Gastrocnemius medialis (tissue), 4 donors: ENCODE measurements around the gene REPS2.

ENCODE experiments used
- POLR2A ChIP-seq, 2 donors: fragments of 450-650 bp; IDR thresholded peaks; one replicate each; pipeline ENCODE4 v1.6.1; 2017; ENCODE audit warnings: antibody characterized with exemption in 2 of 2, mild to moderate bottlenecking in 2 of 2, moderate library complexity in 2 of 2
- TF ChIP-seq, protein P1 (sequence below), 5 experiments: fragments of 450-650 bp in 3 of 5; fragments of 200-600 bp in 2 of 5; sonication (generic) in 2 of 5; IDR thresholded peaks in 4 of 5; conservative IDR thresholded peaks in 1 of 5; 1 replicate in 4 of 5; 2 replicates in 1 of 5; pipeline ENCODE4 v1.5.1; 2016 to 2019; ENCODE audit warnings: antibody characterized with exemption in 5 of 5, mild to moderate bottlenecking in 3 of 5, moderate library complexity in 3 of 5

GRCh38 chrX:16903274-16904022 lies 43.0 kb upstream of the REPS2 start:
- TF ChIP-seq, protein P1, sequence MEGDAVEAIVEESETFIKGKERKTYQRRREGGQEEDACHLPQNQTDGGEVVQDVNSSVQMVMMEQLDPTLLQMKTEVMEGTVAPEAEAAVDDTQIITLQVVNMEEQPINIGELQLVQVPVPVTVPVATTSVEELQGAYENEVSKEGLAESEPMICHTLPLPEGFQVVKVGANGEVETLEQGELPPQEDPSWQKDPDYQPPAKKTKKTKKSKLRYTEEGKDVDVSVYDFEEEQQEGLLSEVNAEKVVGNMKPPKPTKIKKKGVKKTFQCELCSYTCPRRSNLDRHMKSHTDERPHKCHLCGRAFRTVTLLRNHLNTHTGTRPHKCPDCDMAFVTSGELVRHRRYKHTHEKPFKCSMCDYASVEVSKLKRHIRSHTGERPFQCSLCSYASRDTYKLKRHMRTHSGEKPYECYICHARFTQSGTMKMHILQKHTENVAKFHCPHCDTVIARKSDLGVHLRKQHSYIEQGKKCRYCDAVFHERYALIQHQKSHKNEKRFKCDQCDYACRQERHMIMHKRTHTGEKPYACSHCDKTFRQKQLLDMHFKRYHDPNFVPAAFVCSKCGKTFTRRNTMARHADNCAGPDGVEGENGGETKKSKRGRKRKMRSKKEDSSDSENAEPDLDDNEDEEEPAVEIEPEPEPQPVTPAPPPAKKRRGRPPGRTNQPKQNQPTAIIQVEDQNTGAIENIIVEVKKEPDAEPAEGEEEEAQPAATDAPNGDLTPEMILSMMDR (IDR thresholded peaks at IDR 0.05 in 4 of 5, conservative IDR thresholded peaks at IDR 0.05 in 1 of 5): no peak
- TF ChIP-seq POLR2A (IDR thresholded peaks at IDR 0.05): no peak
